Gastrocnemius medialis (tissue), 4 donors: Measurements from ENCODE around the gene PHKB. TPM values are rescaled to one million over a fixed set of nuclear protein-coding genes. Genes with fewer than 3 reads are reported as not detected.
"Not testable (repeated sequence)": the region's sequence is repeated elsewhere in the genome, so short reads cannot be mapped to it uniquely, and the experiment has no call there.

Source experiments
- ATAC-seq, 2 donors: fragments of 150-250 bp; one replicate each; pipeline ENCODE4 v1.9.1; 2016
- DNase-seq, 2 donors: peaks; one replicate each; pipeline ENCODE4 v3.0.0-alpha.2; 2019
- H3K27ac ChIP-seq, 4 donors: fragments of 200-600 bp; sonication (generic); 1 replicate in 1 of 4; 2 replicates in 3 of 4; pipeline ENCODE4 v1.5.1; 2016 to 2018; ENCODE audit warnings: mild to moderate bottlenecking in 2 of 4, moderate library complexity in 1 of 4
- H3K27me3 ChIP-seq, 3 donors: fragments of 200-600 bp; sonication (generic) in 2 of 3; 1 replicate in 1 of 3; 2 replicates in 2 of 3; pipeline versions ENCODE4 v1.5.1 to v1.6.0; 2016 to 2019; ENCODE audit warnings: mild to moderate bottlenecking in 1 of 3, moderate library complexity in 1 of 3
- H3K36me3 ChIP-seq, 2 donors: fragments of 200-600 bp; sonication (generic) in 1 of 2; one replicate each; pipeline ENCODE4 v1.5.1; 2017 to 2018
- H3K4me1 ChIP-seq, 2 donors: fragments of 200-600 bp; sonication (generic) in 1 of 2; one replicate each; pipeline ENCODE4 v1.5.1; 2016 to 2017; ENCODE audit warnings: mild to moderate bottlenecking in 2 of 2
- H3K4me3 ChIP-seq, 4 donors: fragments of 200-600 bp; sonication (generic) in 3 of 4; 1 replicate in 1 of 4; 2 replicates in 3 of 4; pipeline ENCODE4 v1.5.1; 2016 to 2019; ENCODE audit warnings: mild to moderate bottlenecking in 2 of 4
- H3K9me3 ChIP-seq, 3 donors: fragments of 200-600 bp; sonication (generic) in 2 of 3; 1 replicate in 1 of 3; 2 replicates in 2 of 3; pipeline ENCODE4 v1.5.1; 2016 to 2019
- CTCF ChIP-seq, 5 experiments: fragments of 450-650 bp in 3 of 5; fragments of 200-600 bp in 2 of 5; sonication (generic) in 2 of 5; IDR thresholded peaks in 4 of 5; conservative IDR thresholded peaks in 1 of 5; 1 replicate in 4 of 5; 2 replicates in 1 of 5; pipeline ENCODE4 v1.5.1; 2016 to 2019; ENCODE audit warnings: antibody characterized with exemption in 5 of 5, mild to moderate bottlenecking in 3 of 5, moderate library complexity in 3 of 5
- POLR2A ChIP-seq, 2 donors: fragments of 450-650 bp; IDR thresholded peaks; one replicate each; pipeline ENCODE4 v1.6.1; 2017; ENCODE audit warnings: antibody characterized with exemption in 2 of 2, mild to moderate bottlenecking in 2 of 2, moderate library complexity in 2 of 2
- in situ Hi-C, 4 donors: fragments of 200-750 bp; cut with MboI; loops; one replicate each; pipeline versions ENCODE4 v1.15.0 to v1.8.0; 2017; ENCODE audit warnings: low sequenced_read_pairs in 4 of 4
- intact Hi-C: fragments of 100-400 bp; cut with DNase I; formaldehyde crosslinking; loops from one replicate; pipeline ENCODE4 v1.15.1; 2023; ENCODE audit warnings: low total_unique reads
- total RNA-seq, 4 donors: library from RNA; depleted of rRNA; stranded (reverse); fragments of >200 nt; gene quantifications; one replicate each; pipeline versions ENCODE4 v1.1.0 to v1.2.3, GENCODE V29; 2016

PHKB gene
- total RNA-seq, 4 donors from 2014 or later = 61.0 to 91.6 (median 79.8) TPM

GRCh38 chr16:47524007-47524405 lies 62.9 kb downstream of the PHKB start:
- TF ChIP-seq CTCF (IDR thresholded peaks at IDR 0.05 in 4 of 5, conservative IDR thresholded peaks at IDR 0.05 in 1 of 5) = no peak
- TF ChIP-seq POLR2A (IDR thresholded peaks at IDR 0.05) = no peak
- DNase-seq (no peak), ATAC-seq (no peak)
- Histone ChIP-seq H3K4me3 (no peak overlapping the region), H3K36me3 (no peaks in the 10 kb centered on the region), H3K4me1 (peaks cover 26 to 39% of the 10 kb centered on the region in 2 donors), H3K9me3 (no peaks in the 10 kb centered on the region), H3K27ac (peak overlapping the region; percentile 4 to 50 (median 32)), H3K27me3 (no peaks in the 10 kb centered on the region)
- intact Hi-C loops = no loop called here
- in situ Hi-C loops = no loop called here

GRCh38 chr16:47528431-47528830 lies 67.3 kb downstream of the PHKB start:
- in situ Hi-C loops (no loop called here), intact Hi-C loops (no loop called here)

GRCh38 chr16:47533744-47534292 lies 72.7 kb downstream of the PHKB start:
- H3K36me3 ChIP-seq = no peaks in the 10 kb centered on the region
- H3K9me3 ChIP-seq = no peaks in the 10 kb centered on the region
- intact Hi-C loops (no loop called here), in situ Hi-C loops (no loop called here)
- TF ChIP-seq CTCF (IDR thresholded peaks at IDR 0.05 in 4 of 5, conservative IDR thresholded peaks at IDR 0.05 in 1 of 5) (no peak), POLR2A (IDR thresholded peaks at IDR 0.05) (no peak)
- no peaks in the 10 kb centered on the region for H3K4me1 ChIP-seq
- ATAC-seq = no peak
- no peaks in the 10 kb centered on the region for H3K27me3 ChIP-seq
- no peak overlapping the region for H3K27ac ChIP-seq
- H3K4me3 ChIP-seq = no peak overlapping the region
- DNase-seq = no peak

More at GRCh38 chr16:47528431-47528830, 67.3 kb downstream of the PHKB start:
- Histone ChIP-seq H3K4me1 (peaks cover 5 to 16% of the 10 kb centered on the region in 2 donors), H3K27me3 (no peaks in the 10 kb centered on the region), H3K9me3 (no peaks in the 10 kb centered on the region), H3K27ac (no peak overlapping the region), H3K4me3 (no peak overlapping the region), H3K36me3 (no peaks in the 10 kb centered on the region)
- TF ChIP-seq CTCF (IDR thresholded peaks at IDR 0.05 in 4 of 5, conservative IDR thresholded peaks at IDR 0.05 in 1 of 5) (no peak), POLR2A (IDR thresholded peaks at IDR 0.05) (no peak)
- DNase-seq = no peak
- ATAC-seq = no peak

GRCh38 chr16:47538472-47538871 lies 77.3 kb downstream of the PHKB start:
- H3K36me3 ChIP-seq = peaks cover 0 to 9% of the 10 kb centered on the region in 2 donors
- no peak for ATAC-seq
- in situ Hi-C loops (no loop called here), intact Hi-C loops (no loop called here)
- peaks cover 0 to 8% (median 3%) of the 10 kb centered on the region in 3 donors for H3K9me3 ChIP-seq
- no peaks in the 10 kb centered on the region for H3K4me1 ChIP-seq
- TF ChIP-seq POLR2A (IDR thresholded peaks at IDR 0.05) (no peak), CTCF (IDR thresholded peaks at IDR 0.05 in 4 of 5, conservative IDR thresholded peaks at IDR 0.05 in 1 of 5) (no peak)
- DNase-seq = no peak
- H3K4me3 ChIP-seq = no peak overlapping the region
- H3K27ac ChIP-seq = no peak overlapping the region
- H3K27me3 ChIP-seq = no peaks in the 10 kb centered on the region

GRCh38 chr16:47539707-47540670 lies 78.9 kb downstream of the PHKB start:
- intact Hi-C loops, H3K9me3 ChIP-seq, ATAC-seq, DNase-seq, H3K4me3 ChIP-seq, in situ Hi-C loops, H3K4me1 ChIP-seq, H3K27me3 ChIP-seq, H3K36me3 ChIP-seq, H3K27ac ChIP-seq: not testable (repeated sequence)

- H3K36me3 ChIP-seq, intact Hi-C loops, in situ Hi-C loops, H3K4me3 ChIP-seq, H3K27ac ChIP-seq, ATAC-seq, H3K9me3 ChIP-seq, DNase-seq, H3K4me1 ChIP-seq, H3K27me3 ChIP-seq: not testable (repeated sequence)
Observed at GRCh38 chr16:47541135-47541534, 80.0 kb downstream of the PHKB start.

GRCh38 chr16:47544255-47544654 lies 83.1 kb downstream of the PHKB start:
- in situ Hi-C loops, H3K4me3 ChIP-seq, DNase-seq, intact Hi-C loops, H3K4me1 ChIP-seq, ATAC-seq, H3K27me3 ChIP-seq, H3K27ac ChIP-seq, H3K9me3 ChIP-seq: not testable (repeated sequence)
- peaks cover 0 to 21% of the 10 kb centered on the region in 2 donors for H3K36me3 ChIP-seq
